Anterior cingulate cortex (tissue), 58 donors: Measurements from ENCODE around the gene CTNNAL1.
A peak's percentile ranks its signal among the peaks of the same experiment; 100 is the strongest.
"Not testable (repeated sequence)": the region's sequence is repeated elsewhere in the genome, so short reads cannot be mapped to it uniquely, and the experiment has no call there.

ENCODE experiments used
- DNase-seq, 58 donors: peaks; one replicate each; lab custom pipeline; 2025; lab: John Stamatoyannopoulos, UW

Gene CTNNAL1

GRCh38 chr9:109012876-109013678 lies at the start of gene CTNNAL1:
Gene CTNNAL1 (minus strand): TSS chr9:109013499. CDS start chr9:109013442, 57 bp downstream.
- peak; percentile 26 to 94 (median 86) for DNase-seq

- no peak for DNase-seq
These were observed 49.2 kb upstream of the CTNNAL1 start for GRCh38 chr9:109062543-109062942.

GRCh38 chr9:109060191-109060590 lies 46.9 kb upstream of the CTNNAL1 start:
- no peak for DNase-seq

GRCh38 chr9:109053121-109053520 lies 39.8 kb upstream of the CTNNAL1 start:
- not testable (repeated sequence) for DNase-seq

GRCh38 chr9:109052416-109052815 lies 39.1 kb upstream of the CTNNAL1 start:
- no peak for DNase-seq

GRCh38 chr9:109051733-109052132 lies 38.4 kb upstream of the CTNNAL1 start:
- DNase-seq, result no peak

GRCh38 chr9:109050444-109050843 lies 37.1 kb upstream of the CTNNAL1 start:
- no peak for DNase-seq

- DNase-seq, result peak in 24 of 58 donors; percentile 0 to 60 (median 11)
These were observed 35.5 kb upstream of the CTNNAL1 start for GRCh38 chr9:109048822-109049221.

GRCh38 chr9:109047259-109047658 lies 34.0 kb upstream of the CTNNAL1 start:
- no peak for DNase-seq

GRCh38 chr9:109046346-109046745 lies 33.0 kb upstream of the CTNNAL1 start:
- DNase-seq, result no peak

- DNase-seq, result no peak
These were observed 30.3 kb upstream of the CTNNAL1 start for GRCh38 chr9:109043578-109043977.

- no peak for DNase-seq
These were observed 27.3 kb upstream of the CTNNAL1 start for GRCh38 chr9:109040571-109040970.

- no peak for DNase-seq
These were observed 26.2 kb upstream of the CTNNAL1 start for GRCh38 chr9:109039539-109039938.

GRCh38 chr9:109037946-109038715 lies 24.8 kb upstream of the CTNNAL1 start:
- no peak for DNase-seq

GRCh38 chr9:109036744-109037680 lies 23.7 kb upstream of the CTNNAL1 start:
- no peak for DNase-seq

GRCh38 chr9:109035684-109036423 lies 22.6 kb upstream of the CTNNAL1 start:
- no peak for DNase-seq

GRCh38 chr9:109033941-109034700 lies 20.8 kb upstream of the CTNNAL1 start:
- no peak for DNase-seq

- no peak for DNase-seq
These were observed 17.9 kb upstream of the CTNNAL1 start for GRCh38 chr9:109031241-109031640.

- no peak for DNase-seq
These were observed 17.1 kb upstream of the CTNNAL1 start for GRCh38 chr9:109030426-109030825.
